HepG2 (cell line): ENCODE measurements around the gene ERBB4. TPM values are rescaled to one million over a fixed set of nuclear protein-coding genes. Genes with fewer than 3 reads are reported as not detected.

ENCODE experiments used
- ATAC-seq: fragments of 200-7000 bp; cut with Tn5 transposase; 3 replicates; pipeline ENCODE4 v1.9.1; 2020; ENCODE audit warnings: mild to moderate bottlenecking, moderate library complexity
- BruUV-seq: library from RNA; stranded (reverse); fragments of 400-500 nt; replicated peaks from 2 replicates; lab custom pipeline; 2021; lab: Mats Ljungman, UMichigan
- CTCF ChIA-PET: fragments of 300-600 bp; formaldehyde crosslinking; extraction: SDS; loops from one replicate; lab custom pipeline; 2021; ENCODE audit warnings: low total read pairs, inconsistent platforms, low intra/inter-chr PET ratio; lab: Yijun Ruan, JAX
- POLR2A ChIA-PET: fragments of 350-600 bp; sonication (Branson Sonifier 250); formaldehyde crosslinking; loops from one replicate; lab custom pipeline; 2020; ENCODE audit warnings: antibody characterized with exemption, inconsistent platforms; lab: Yijun Ruan, JAX
- DNase-seq: peaks from one replicate; pipeline ENCODE4 v3.0.0-alpha.2; 2015; ENCODE audit warnings: low spot score
- FAIRE-seq: peaks from 3 replicates; lab custom pipeline; 2011; peaks lifted over from hg19 to GRCh38; lab: Jason Lieb, UNC
- H2AFZ ChIP-seq: one replicate; pipeline ENCODE4 v1.6.1; 2011; ENCODE audit warnings: low read length, inconsistent platforms
- H3K27ac ChIP-seq: fragments of 300-600 bp; 3 replicates; pipeline ENCODE4 v1.8.0; 2011; ENCODE audit warnings: mixed run types, mild to moderate bottlenecking, mixed read lengths, low read length, inconsistent platforms; ENCODE audit not compliant: insufficient read depth; ENCODE audit errors: extremely low read length
- H3K27me3 ChIP-seq, 2 experiments: fragments of 200-600 bp in 1 of 2; 2 replicates in 1 of 2; 3 replicates in 1 of 2; pipeline versions ENCODE4 v1.6.0 to v1.8.0; 2011; ENCODE audit warnings: low read length in 2 of 2, mild to moderate bottlenecking in 2 of 2, moderate library complexity in 2 of 2, inconsistent platforms in 1 of 2; ENCODE audit not compliant: insufficient read depth in 2 of 2, control insufficient read depth in 1 of 2
- H3K36me3 ChIP-seq, 2 experiments: fragments of 200-600 bp in 1 of 2; replicated peaks in 1 of 2; 2 replicates in 1 of 2; 3 replicates in 1 of 2; pipeline versions ENCODE4 v1.5.1 to v1.8.0; 2011; ENCODE audit warnings: low read length in 2 of 2, inconsistent platforms in 1 of 2; ENCODE audit not compliant: insufficient read depth in 2 of 2, control insufficient read depth in 1 of 2
- H3K4me1 ChIP-seq: 2 replicates; pipeline ENCODE4 v1.5.1; 2012; ENCODE audit warnings: low read length, inconsistent platforms; ENCODE audit not compliant: insufficient read depth
- H3K4me2 ChIP-seq: 2 replicates; pipeline ENCODE4 v1.6.0; 2011; ENCODE audit warnings: low read depth, low read length, inconsistent platforms
- H3K4me3 ChIP-seq, 3 experiments: fragments of 200-600 bp in 1 of 3; sonication (generic), shearing (Covaris generic) in 1 of 3; replicated peaks in 1 of 3; 2 replicates each; pipeline ENCODE4 v1.5.1; 2011 to 2016; ENCODE audit warnings: low read length in 3 of 3, inconsistent platforms in 2 of 3, low read depth in 2 of 3, mild to moderate bottlenecking in 2 of 3, control low read depth in 1 of 3, mixed read lengths in 1 of 3; ENCODE audit not compliant: insufficient read depth in 1 of 3
- H3K79me2 ChIP-seq: one replicate; pipeline ENCODE4 v1.6.1; 2011; ENCODE audit warnings: low read length, inconsistent platforms; ENCODE audit not compliant: insufficient read depth
- H3K9ac ChIP-seq: 2 replicates; pipeline ENCODE4 v1.6.0; 2011; ENCODE audit warnings: mild to moderate bottlenecking, low read depth, low read length, inconsistent platforms; ENCODE audit not compliant: insufficient read depth
- H3K9me3 ChIP-seq: 2 replicates; pipeline ENCODE4 v1.5.1; 2012; ENCODE audit warnings: mild to moderate bottlenecking, low read length
- H4K20me1 ChIP-seq: 2 replicates; pipeline ENCODE4 v1.6.0; 2011; ENCODE audit warnings: inconsistent platforms, mild to moderate bottlenecking, low read length, moderate library complexity; ENCODE audit not compliant: insufficient read depth
- AGO2 ChIP-seq: fragments of 200-400 bp; formaldehyde crosslinking; optimal IDR thresholded peaks from 2 replicates; pipeline ENCODE3; 2017; ENCODE audit warnings: mild to moderate bottlenecking, low read depth, low read length, moderate library complexity
- MLXIP ChIP-seq: sonication (generic); formaldehyde crosslinking; IDR thresholded peaks from 2 replicates; pipeline ENCODE4 v1.9.0; 2021; ENCODE audit warnings: missing genetic modification reagents, borderline replicate concordance
- PRMT3 ChIP-seq: sonication (generic); formaldehyde crosslinking; IDR thresholded peaks from 2 replicates; pipeline ENCODE4 v1.8.1; 2022; ENCODE audit warnings: low read depth, mild to moderate bottlenecking, moderate library complexity, missing genetic modification reagents, borderline replicate concordance
- SNAI1 ChIP-seq: sonication (generic); formaldehyde crosslinking; IDR thresholded peaks from 2 replicates; pipeline ENCODE4 v1.5.0; 2020; ENCODE audit warnings: mild to moderate bottlenecking, missing genetic modification reagents, borderline replicate concordance
- ZFP82 ChIP-seq: sonication (generic); formaldehyde crosslinking; IDR thresholded peaks from 2 replicates; pipeline ENCODE4 v1.5.1; 2020; ENCODE audit warnings: mild to moderate bottlenecking, missing genetic modification reagents, borderline replicate concordance
- ZFX ChIP-seq: sonication (generic); formaldehyde crosslinking; IDR thresholded peaks from 2 replicates; pipeline ENCODE4 v1.4.0; 2020; ENCODE audit warnings: mild to moderate bottlenecking, low read depth, missing genetic modification reagents, moderate library complexity
- ZNF124 ChIP-seq: sonication (generic); formaldehyde crosslinking; IDR thresholded peaks from 2 replicates; pipeline ENCODE4 v1.4.0; 2020; ENCODE audit warnings: missing genetic modification reagents
- ZNF207 ChIP-seq: fragments of 450-650 bp; IDR thresholded peaks from 2 replicates; pipeline ENCODE4 v1.6.1; 2016; ENCODE audit warnings: antibody characterized with exemption, borderline replicate concordance
- ZNF674 ChIP-seq: sonication (generic); formaldehyde crosslinking; IDR thresholded peaks from 2 replicates; pipeline ENCODE4 v1.5.0; 2020; ENCODE audit warnings: low read depth, mild to moderate bottlenecking, missing genetic modification reagents
- ZNF746 ChIP-seq: sonication (generic); formaldehyde crosslinking; IDR thresholded peaks from 2 replicates; pipeline ENCODE4 v1.8.0; 2022; ENCODE audit warnings: mild to moderate bottlenecking, missing genetic modification reagents
- ZNF766 ChIP-seq: sonication (generic); formaldehyde crosslinking; IDR thresholded peaks from 2 replicates; pipeline ENCODE4 v1.5.0; 2020; ENCODE audit warnings: missing genetic modification reagents, borderline replicate concordance
- ZNF773 ChIP-seq: sonication (generic); formaldehyde crosslinking; IDR thresholded peaks from 2 replicates; pipeline ENCODE4 v1.4.0; 2020; ENCODE audit warnings: missing genetic modification reagents, borderline replicate concordance
- ZSCAN22 ChIP-seq: sonication (generic); formaldehyde crosslinking; IDR thresholded peaks from 2 replicates; pipeline ENCODE4 v1.4.0; 2020; ENCODE audit warnings: mild to moderate bottlenecking, missing genetic modification reagents
- WGBS: methylation state at CpG from one replicate; pipeline ENCODE4 v1.1.6; 2017; ENCODE audit warnings: low lambda C conversion rate; 5-methylcytosine and 5-hydroxymethylcytosine counted together
- in situ Hi-C: cut with HindIII; loops from 2 replicates; pipeline ENCODE4 v1.10.0; 2017; ENCODE audit warnings: low pct_unique_long_range_greater_than_20kb; ENCODE audit not compliant: extremely low pct_ligation_motif_present
- intact Hi-C: fragments of 100-400 bp; cut with micrococcal nuclease; formaldehyde crosslinking; loops from one replicate; pipeline ENCODE4 v1.10.0; 2022; ENCODE audit not compliant: unreplicated experiment
- polyA plus RNA-seq, 8 experiments: library from polyadenylated mRNA; depleted of rRNA in 3 of 8; stranded (reverse) in 7 of 8; unstranded in 1 of 8; fragments of >200 nt; fragmentation: Illumina TruSeq in 4 of 8; extraction: Trizol in 4 of 8; gene quantifications; 2 replicates each; pipeline versions ENCODE4 v1.2.1 to v1.2.3, GENCODE V29; 2011 to 2016; ENCODE audit warnings: low read depth in 4 of 8, missing spikeins in 1 of 8, mixed read lengths in 1 of 8; ENCODE audit not compliant: insufficient read depth in 1 of 8
- total RNA-seq, 5 experiments: library from RNA; depleted of rRNA; stranded (reverse); fragments of >200 nt; fragmentation: Illumina TruSeq; extraction: Trizol; gene quantifications; 2 replicates each; pipeline ENCODE4 v1.2.3, GENCODE V29; 2016; ENCODE audit warnings: low read depth in 1 of 5
- TF ChIP-seq, protein P1 (sequence below): IDR thresholded peaks from 2 replicates; pipeline ENCODE4 v1.6.1; 2016; ENCODE audit warnings: missing compliant biosample characterization, missing genetic modification reagents, borderline replicate concordance
- TF ChIP-seq, protein P2 (sequence below): sonication (generic); formaldehyde crosslinking; IDR thresholded peaks from 2 replicates; pipeline ENCODE4 v1.5.1; 2020; ENCODE audit warnings: missing genetic modification reagents, mild to moderate bottlenecking, borderline replicate concordance

The ERBB4 gene
- total and polyA plus RNA-seq, 2 of the 13 experiments (the other 11 are each of a cell fraction or from before 2014, with no cell fraction given): not detected

DNA sequence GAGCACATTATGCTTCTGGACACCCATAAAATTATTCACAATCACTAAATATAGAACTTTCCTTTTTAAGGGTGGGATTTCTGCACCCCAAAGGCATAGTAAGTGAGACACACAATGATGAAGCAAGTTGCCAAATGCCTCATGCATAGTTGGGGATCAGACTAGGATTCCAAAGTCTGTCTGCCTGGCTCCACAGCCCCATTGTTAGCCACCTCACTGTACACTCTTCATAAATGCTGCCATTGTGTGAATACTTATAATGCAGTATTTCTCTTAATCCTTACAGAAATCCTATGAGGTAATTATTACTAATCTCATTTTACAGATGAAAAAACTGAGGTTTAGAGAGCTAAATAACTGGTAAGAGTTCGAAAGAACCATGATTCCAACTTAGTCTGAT, 738.6 kb downstream of the ERBB4 start:
- no peak for DNase-seq
- H3K9ac ChIP-seq: no peak overlapping the region
- TF ChIP-seq SNAI1 (CRISPR knock-in tag): no peak
- TF ChIP-seq ZSCAN22: no peak
- TF ChIP-seq ZFP82: no peak
- no peak for TF ChIP-seq ZNF207
- TF ChIP-seq ZNF773 (CRISPR knock-in tag): no peak
- TF ChIP-seq ZNF124: no peak
- no peak for TF ChIP-seq AGO2
- TF ChIP-seq ZNF766 (CRISPR knock-in tag): no peak
- no peak for TF ChIP-seq ZNF674
- TF ChIP-seq MLXIP (CRISPR knock-in tag): no peak
- no peak for TF ChIP-seq PRMT3 (CRISPR knock-in tag)
- TF ChIP-seq ZNF746 (CRISPR knock-in tag): no peak
- TF ChIP-seq, protein P1, sequence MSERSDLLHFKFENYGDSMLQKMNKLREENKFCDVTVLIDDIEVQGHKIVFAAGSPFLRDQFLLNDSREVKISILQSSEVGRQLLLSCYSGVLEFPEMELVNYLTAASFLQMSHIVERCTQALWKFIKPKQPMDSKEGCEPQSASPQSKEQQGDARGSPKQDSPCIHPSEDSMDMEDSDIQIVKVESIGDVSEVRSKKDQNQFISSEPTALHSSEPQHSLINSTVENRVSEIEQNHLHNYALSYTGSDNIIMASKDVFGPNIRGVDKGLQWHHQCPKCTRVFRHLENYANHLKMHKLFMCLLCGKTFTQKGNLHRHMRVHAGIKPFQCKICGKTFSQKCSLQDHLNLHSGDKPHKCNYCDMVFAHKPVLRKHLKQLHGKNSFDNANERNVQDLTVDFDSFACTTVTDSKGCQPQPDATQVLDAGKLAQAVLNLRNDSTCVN (CRISPR knock-in tag): no peak
- no peak for TF ChIP-seq ZFX (CRISPR knock-in tag)
- TF ChIP-seq, protein P2, sequence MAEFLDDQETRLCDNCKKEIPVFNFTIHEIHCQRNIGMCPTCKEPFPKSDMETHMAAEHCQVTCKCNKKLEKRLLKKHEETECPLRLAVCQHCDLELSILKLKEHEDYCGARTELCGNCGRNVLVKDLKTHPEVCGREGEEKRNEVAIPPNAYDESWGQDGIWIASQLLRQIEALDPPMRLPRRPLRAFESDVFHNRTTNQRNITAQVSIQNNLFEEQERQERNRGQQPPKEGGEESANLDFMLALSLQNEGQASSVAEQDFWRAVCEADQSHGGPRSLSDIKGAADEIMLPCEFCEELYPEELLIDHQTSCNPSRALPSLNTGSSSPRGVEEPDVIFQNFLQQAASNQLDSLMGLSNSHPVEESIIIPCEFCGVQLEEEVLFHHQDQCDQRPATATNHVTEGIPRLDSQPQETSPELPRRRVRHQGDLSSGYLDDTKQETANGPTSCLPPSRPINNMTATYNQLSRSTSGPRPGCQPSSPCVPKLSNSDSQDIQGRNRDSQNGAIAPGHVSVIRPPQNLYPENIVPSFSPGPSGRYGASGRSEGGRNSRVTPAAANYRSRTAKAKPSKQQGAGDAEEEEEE (CRISPR knock-in tag): no peak
- 0% methylated on average over 1 of the region's 1 CpG for WGBS
- H3K4me1 ChIP-seq: no peaks in the 10 kb centered on the region
- FAIRE-seq: no peak
- no peaks in the 10 kb centered on the region for H3K9me3 ChIP-seq
- CTCF ChIA-PET: no interaction called here
- BruUV-seq: no TSS peak
- H4K20me1 ChIP-seq: no peaks in the 10 kb centered on the region
- ATAC-seq: no peak
- in situ Hi-C loops: no loop called here
- H3K27me3 ChIP-seq: no peaks in the 10 kb centered on the region
- no peak overlapping the region for H2AFZ ChIP-seq
- H3K79me2 ChIP-seq: no peaks in the 10 kb centered on the region
- no peaks in the 10 kb centered on the region for H3K36me3 ChIP-seq
- H3K4me3 ChIP-seq: no peak overlapping the region
- no peak overlapping the region for H3K27ac ChIP-seq
- no peak overlapping the region for H3K4me2 ChIP-seq
- intact Hi-C loops: no loop called here
- POLR2A ChIA-PET: no interaction called here
